Epidermal melanocyte (primary cell): Measurements from ENCODE around the gene SYNJ2.
A peak's percentile ranks its signal among the peaks of the same experiment; 100 is the strongest.

Experiments used
- DNase-seq: peaks from one replicate; pipeline ENCODE4 v3.0.0; 2011; ENCODE audit warnings: low spot score; ENCODE audit not compliant: insufficient read length

The SYNJ2 gene

GRCh38 chr6:158058171-158058651, 76.5 kb downstream of the SYNJ2 start:
- no peak for DNase-seq

- DNase-seq: no peak
Observed at GRCh38 chr6:158059108-158059507, 77.4 kb downstream of the SYNJ2 start.

GRCh38 chr6:158060455-158061360, 79.0 kb downstream of the SYNJ2 start:
- no peak for DNase-seq

- no peak for DNase-seq
Observed at GRCh38 chr6:158061361-158061708, 79.7 kb downstream of the SYNJ2 start.

GRCh38 chr6:158061709-158062461, 80.2 kb downstream of the SYNJ2 start:
- DNase-seq: no peak

GRCh38 chr6:158063736-158064135, 82.1 kb downstream of the SYNJ2 start:
- DNase-seq: no peak

GRCh38 chr6:158064725-158065251, 83.1 kb downstream of the SYNJ2 start:
- no peak for DNase-seq

- DNase-seq: no peak
Observed at GRCh38 chr6:158066136-158066781, 84.6 kb downstream of the SYNJ2 start.

GRCh38 chr6:158067436-158068015, 85.9 kb downstream of the SYNJ2 start:
- DNase-seq: no peak

GRCh38 chr6:158068156-158068892, 86.7 kb downstream of the SYNJ2 start:
- no peak for DNase-seq

- DNase-seq: no peak
Observed at GRCh38 chr6:158068893-158069799, 87.5 kb downstream of the SYNJ2 start.

- no peak for DNase-seq
Observed at GRCh38 chr6:158069800-158070195, 88.1 kb downstream of the SYNJ2 start.

GRCh38 chr6:158070513-158070912, 88.8 kb downstream of the SYNJ2 start:
- no peak for DNase-seq

GRCh38 chr6:158071121-158072082, 89.7 kb downstream of the SYNJ2 start:
- DNase-seq: no peak

GRCh38 chr6:158072083-158072721, 90.5 kb downstream of the SYNJ2 start:
- peak; percentile 88 for DNase-seq

- DNase-seq: no peak
Observed at GRCh38 chr6:158073776-158074175, 92.1 kb downstream of the SYNJ2 start.

GRCh38 chr6:158076548-158076947, 94.9 kb downstream of the SYNJ2 start:
- no peak for DNase-seq

- no peak for DNase-seq
Observed at GRCh38 chr6:158077676-158078075, 96.0 kb downstream of the SYNJ2 start.
